HepG2 (cell line): ENCODE measurements around the gene ARMH2. TPM values are rescaled to one million over a fixed set of nuclear protein-coding genes. Genes with fewer than 3 reads are reported as not detected.

Source experiments
- ELF4 ChIP-seq: sonication (generic); formaldehyde crosslinking; IDR thresholded peaks from 2 replicates; pipeline ENCODE4 v1.5.0; 2020; ENCODE audit warnings: missing genetic modification reagents, mild to moderate bottlenecking, moderate library complexity, borderline replicate concordance
- GATAD2A ChIP-seq: IDR thresholded peaks from 2 replicates; pipeline ENCODE4 v1.6.1; 2016
- HMG20A ChIP-seq: IDR thresholded peaks from 2 replicates; pipeline ENCODE4 v1.6.1; 2016; ENCODE audit warnings: borderline replicate concordance
- MAFK ChIP-seq, 2 experiments: IDR thresholded peaks in 1 of 2; conservative IDR thresholded peaks in 1 of 2; 2 replicates each; pipeline ENCODE4 v1.6.1; 2011; ENCODE audit warnings: improper control_type of control experiment in 2 of 2, low read length in 2 of 2
- SALL1 ChIP-seq: sonication (generic); formaldehyde crosslinking; IDR thresholded peaks from 2 replicates; pipeline ENCODE4 v1.8.0; 2022; ENCODE audit warnings: mild to moderate bottlenecking, missing genetic modification reagents
- SOX6 ChIP-seq, 2 experiments: fragments of 450-650 bp in 1 of 2; sonication (generic) in 1 of 2; formaldehyde crosslinking in 1 of 2; IDR thresholded peaks; 2 replicates each; pipeline versions ENCODE4 v1.4.0 to v1.6.1; 2017 to 2020; ENCODE audit warnings: antibody characterized with exemption in 1 of 2, mild to moderate bottlenecking in 1 of 2, missing genetic modification reagents in 1 of 2
- ZMYM4 ChIP-seq: sonication (generic); formaldehyde crosslinking; IDR thresholded peaks from 2 replicates; pipeline ENCODE4 v1.8.1; 2023; ENCODE audit warnings: mild to moderate bottlenecking, missing genetic modification reagents
- polyA plus RNA-seq, 8 experiments: library from polyadenylated mRNA; depleted of rRNA in 3 of 8; stranded (reverse) in 7 of 8; unstranded in 1 of 8; fragments of >200 nt; fragmentation: Illumina TruSeq in 4 of 8; extraction: Trizol in 4 of 8; gene quantifications; 2 replicates each; pipeline versions ENCODE4 v1.2.1 to v1.2.3, GENCODE V29; 2011 to 2016; ENCODE audit warnings: low read depth in 4 of 8, missing spikeins in 1 of 8, mixed read lengths in 1 of 8; ENCODE audit not compliant: insufficient read depth in 1 of 8
- total RNA-seq, 5 experiments: library from RNA; depleted of rRNA; stranded (reverse); fragments of >200 nt; fragmentation: Illumina TruSeq; extraction: Trizol; gene quantifications; 2 replicates each; pipeline ENCODE4 v1.2.3, GENCODE V29; 2016; ENCODE audit warnings: low read depth in 1 of 5
- TF ChIP-seq, protein P1 (sequence below): sonication (generic); formaldehyde crosslinking; IDR thresholded peaks from 2 replicates; pipeline ENCODE4 v1.5.0; 2020; ENCODE audit warnings: missing genetic modification reagents
- TF ChIP-seq, protein P2 (sequence below): IDR thresholded peaks from 2 replicates; pipeline ENCODE4 v1.4.0; 2020; ENCODE audit warnings: mild to moderate bottlenecking, missing genetic modification reagents
- TF ChIP-seq, protein P3 (sequence below): sonication (generic); formaldehyde crosslinking; IDR thresholded peaks from 2 replicates; pipeline ENCODE4 v1.4.0; 2020; ENCODE audit warnings: missing genetic modification reagents; ENCODE audit errors: not compliant biosample characterization

ARMH2 gene
- total and polyA plus RNA-seq, 2 of the 13 experiments (the other 11 are each of a cell fraction or from before 2014, with no cell fraction given) = not detected

DNA sequence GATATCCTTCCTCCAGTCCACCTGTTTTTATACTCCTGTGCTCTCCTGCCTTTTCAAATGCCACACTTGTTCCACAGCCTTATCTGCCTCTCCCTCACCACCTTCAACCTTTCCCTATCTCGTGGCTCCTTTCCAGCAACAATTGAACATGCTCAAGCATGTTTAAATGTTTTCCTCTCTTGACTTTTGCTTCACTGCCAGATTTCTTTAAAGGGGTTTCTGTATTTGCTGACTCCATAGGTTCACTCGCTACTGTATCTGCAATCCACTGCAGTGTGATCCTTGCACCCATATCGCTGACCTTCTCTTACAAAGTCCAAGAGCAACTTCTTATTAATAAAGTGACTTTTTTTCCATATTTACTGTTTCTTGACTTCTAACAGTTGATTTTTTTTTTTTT is 35.1 kb downstream of the ARMH2 start (continued):
- TF ChIP-seq, protein P1, sequence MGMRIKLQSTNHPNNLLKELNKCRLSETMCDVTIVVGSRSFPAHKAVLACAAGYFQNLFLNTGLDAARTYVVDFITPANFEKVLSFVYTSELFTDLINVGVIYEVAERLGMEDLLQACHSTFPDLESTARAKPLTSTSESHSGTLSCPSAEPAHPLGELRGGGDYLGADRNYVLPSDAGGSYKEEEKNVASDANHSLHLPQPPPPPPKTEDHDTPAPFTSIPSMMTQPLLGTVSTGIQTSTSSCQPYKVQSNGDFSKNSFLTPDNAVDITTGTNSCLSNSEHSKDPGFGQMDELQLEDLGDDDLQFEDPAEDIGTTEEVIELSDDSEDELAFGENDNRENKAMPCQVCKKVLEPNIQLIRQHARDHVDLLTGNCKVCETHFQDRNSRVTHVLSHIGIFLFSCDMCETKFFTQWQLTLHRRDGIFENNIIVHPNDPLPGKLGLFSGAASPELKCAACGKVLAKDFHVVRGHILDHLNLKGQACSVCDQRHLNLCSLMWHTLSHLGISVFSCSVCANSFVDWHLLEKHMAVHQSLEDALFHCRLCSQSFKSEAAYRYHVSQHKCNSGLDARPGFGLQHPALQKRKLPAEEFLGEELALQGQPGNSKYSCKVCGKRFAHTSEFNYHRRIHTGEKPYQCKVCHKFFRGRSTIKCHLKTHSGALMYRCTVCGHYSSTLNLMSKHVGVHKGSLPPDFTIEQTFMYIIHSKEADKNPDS (CRISPR knock-in tag) = 0 out of 2 replicates have a peak, but pooled peaks have one; percentile 27
- TF ChIP-seq ELF4 (no peak), SOX6 (IDR thresholded peaks at IDR 0.05) (no peak), SOX6 (CRISPR knock-in tag; IDR thresholded peaks at IDR 0.05) (0 out of 2 replicates have a peak, but pooled peaks have one; percentile 41), SALL1 (CRISPR knock-in tag) (0 out of 2 replicates have a peak, but pooled peaks have one; percentile 10), HMG20A (CRISPR knock-in tag) (peak; percentile 32; the same call in 1 of the 2 replicates), GATAD2A (CRISPR knock-in tag) (peak; percentile 41), ZMYM4 (CRISPR knock-in tag) (peak; percentile 51), MAFK (conservative IDR thresholded peaks at IDR 0.05 in 1 of 2, IDR thresholded peaks at IDR 0.05 in 1 of 2; ENCODE audit: low read length in 2 of 2) (peak; percentile 45 to 49; a peak in 3 of 4 replicates)
- TF ChIP-seq, protein P2, sequence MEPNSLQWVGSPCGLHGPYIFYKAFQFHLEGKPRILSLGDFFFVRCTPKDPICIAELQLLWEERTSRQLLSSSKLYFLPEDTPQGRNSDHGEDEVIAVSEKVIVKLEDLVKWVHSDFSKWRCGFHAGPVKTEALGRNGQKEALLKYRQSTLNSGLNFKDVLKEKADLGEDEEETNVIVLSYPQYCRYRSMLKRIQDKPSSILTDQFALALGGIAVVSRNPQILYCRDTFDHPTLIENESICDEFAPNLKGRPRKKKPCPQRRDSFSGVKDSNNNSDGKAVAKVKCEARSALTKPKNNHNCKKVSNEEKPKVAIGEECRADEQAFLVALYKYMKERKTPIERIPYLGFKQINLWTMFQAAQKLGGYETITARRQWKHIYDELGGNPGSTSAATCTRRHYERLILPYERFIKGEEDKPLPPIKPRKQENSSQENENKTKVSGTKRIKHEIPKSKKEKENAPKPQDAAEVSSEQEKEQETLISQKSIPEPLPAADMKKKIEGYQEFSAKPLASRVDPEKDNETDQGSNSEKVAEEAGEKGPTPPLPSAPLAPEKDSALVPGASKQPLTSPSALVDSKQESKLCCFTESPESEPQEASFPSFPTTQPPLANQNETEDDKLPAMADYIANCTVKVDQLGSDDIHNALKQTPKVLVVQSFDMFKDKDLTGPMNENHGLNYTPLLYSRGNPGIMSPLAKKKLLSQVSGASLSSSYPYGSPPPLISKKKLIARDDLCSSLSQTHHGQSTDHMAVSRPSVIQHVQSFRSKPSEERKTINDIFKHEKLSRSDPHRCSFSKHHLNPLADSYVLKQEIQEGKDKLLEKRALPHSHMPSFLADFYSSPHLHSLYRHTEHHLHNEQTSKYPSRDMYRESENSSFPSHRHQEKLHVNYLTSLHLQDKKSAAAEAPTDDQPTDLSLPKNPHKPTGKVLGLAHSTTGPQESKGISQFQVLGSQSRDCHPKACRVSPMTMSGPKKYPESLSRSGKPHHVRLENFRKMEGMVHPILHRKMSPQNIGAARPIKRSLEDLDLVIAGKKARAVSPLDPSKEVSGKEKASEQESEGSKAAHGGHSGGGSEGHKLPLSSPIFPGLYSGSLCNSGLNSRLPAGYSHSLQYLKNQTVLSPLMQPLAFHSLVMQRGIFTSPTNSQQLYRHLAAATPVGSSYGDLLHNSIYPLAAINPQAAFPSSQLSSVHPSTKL (CRISPR knock-in tag) = peak; percentile 25; the same call in 1 of the 2 replicates
- TF ChIP-seq, protein P3, sequence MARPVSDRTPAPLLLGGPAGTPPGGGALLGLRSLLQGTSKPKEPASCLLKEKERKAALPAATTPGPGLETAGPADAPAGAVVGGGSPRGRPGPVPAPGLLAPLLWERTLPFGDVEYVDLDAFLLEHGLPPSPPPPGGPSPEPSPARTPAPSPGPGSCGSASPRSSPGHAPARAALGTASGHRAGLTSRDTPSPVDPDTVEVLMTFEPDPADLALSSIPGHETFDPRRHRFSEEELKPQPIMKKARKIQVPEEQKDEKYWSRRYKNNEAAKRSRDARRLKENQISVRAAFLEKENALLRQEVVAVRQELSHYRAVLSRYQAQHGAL (CRISPR knock-in tag) = no peak
